ENCODE data around the gene CLDND1.

Gene CLDND1

DNA sequence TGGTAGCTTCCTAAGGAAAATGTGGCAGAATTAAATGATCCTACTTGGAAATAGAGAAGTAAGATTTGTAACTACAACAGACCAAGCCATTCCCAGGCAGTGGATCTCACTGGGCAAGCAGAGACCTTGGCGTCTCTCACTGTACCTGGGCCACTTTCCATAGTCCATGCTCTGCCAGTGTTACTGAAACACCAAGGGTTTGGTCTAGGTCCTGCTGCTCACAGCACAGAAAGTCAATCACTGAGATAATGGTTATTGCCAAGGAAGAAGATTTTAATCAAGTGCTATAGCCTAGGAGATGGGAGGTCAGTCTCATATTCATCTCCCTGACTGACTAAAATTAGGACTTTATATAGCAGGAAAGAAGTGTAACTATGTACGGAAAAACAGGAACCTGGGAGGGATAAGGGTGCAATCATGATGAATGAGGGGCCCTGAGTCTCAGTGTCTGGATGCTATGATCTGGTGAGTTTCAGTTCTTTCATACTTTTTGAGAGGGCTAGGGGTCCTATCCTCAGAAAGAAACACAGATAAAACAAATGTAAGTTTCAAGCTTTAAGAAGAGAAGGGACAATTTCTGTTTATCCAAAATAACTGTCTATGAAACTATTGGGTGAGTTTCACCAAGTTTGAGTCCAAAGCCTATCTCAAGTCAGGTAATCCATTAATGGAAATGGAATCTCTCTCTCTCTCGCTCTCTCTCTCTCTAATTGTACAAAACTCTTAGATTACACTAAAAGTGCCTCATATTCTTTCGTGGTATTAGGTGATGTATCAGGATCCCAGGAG, 29.7 kb upstream of the CLDND1 start:
- in situ Hi-C loops (cut with MboI; ENCODE audit: low sequenced_read_pairs) = no loop called here

GRCh38 chr3:98551754-98552153, 29.1 kb upstream of the CLDND1 start:
- in situ Hi-C loops (cut with MboI; ENCODE audit: low sequenced_read_pairs) = no loop called here

- in situ Hi-C loops (cut with MboI; ENCODE audit: low sequenced_read_pairs) = no loop called here
Observed at GRCh38 chr3:98551236-98551635, 28.5 kb upstream of the CLDND1 start.

GRCh38 chr3:98550833-98551232, 28.1 kb upstream of the CLDND1 start:
- in situ Hi-C loops (cut with MboI; ENCODE audit: low sequenced_read_pairs) = no loop called here

DNA sequence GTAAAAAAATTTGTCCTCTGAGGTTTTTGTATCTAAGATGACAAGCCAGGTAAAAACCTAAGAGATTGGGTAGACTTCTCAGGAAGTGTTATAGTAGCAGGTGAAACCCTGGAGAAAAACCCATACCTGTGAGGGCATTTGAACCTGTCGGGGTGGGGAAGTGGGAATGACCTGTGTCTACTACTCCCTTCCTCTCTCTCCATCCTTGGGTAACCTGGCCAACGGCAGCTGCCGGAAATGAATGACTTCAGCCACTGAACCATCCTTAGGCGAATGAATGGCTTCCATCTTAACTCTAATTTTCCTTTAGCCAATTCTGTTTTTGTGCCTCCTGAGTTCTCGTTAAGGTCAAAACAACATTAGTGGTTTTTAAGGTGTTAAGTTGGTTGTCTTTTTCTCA, 25.8 kb upstream of the CLDND1 start:
- in situ Hi-C loops (cut with MboI; ENCODE audit: low sequenced_read_pairs) = no loop called here

DNA sequence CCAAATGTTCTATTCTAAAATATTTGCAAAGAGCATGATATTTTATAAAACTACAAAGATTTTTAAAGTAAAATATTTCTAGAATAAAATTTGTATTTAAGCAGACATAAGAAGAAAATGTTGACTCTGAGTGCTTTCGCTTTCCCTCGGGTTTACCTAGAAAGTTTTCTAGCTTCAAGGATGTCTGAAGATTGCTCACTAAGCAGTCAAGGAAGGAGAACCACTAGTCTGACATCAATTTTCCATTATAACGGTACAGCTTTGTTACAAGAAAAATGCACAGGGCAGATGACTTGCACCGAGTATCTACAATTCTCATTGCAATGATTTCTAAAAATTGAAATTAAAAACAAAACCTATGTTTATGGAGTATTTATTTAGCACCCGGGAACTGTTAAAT, 23.2 kb upstream of the CLDND1 start:
- in situ Hi-C loops (cut with MboI; ENCODE audit: low sequenced_read_pairs) = no loop called here

GRCh38 chr3:98542623-98543022, 19.9 kb upstream of the CLDND1 start:
- in situ Hi-C loops (cut with MboI; ENCODE audit: low sequenced_read_pairs) = no loop called here

GRCh38 chr3:98541695-98542094, 19.0 kb upstream of the CLDND1 start:
- in situ Hi-C loops (cut with MboI; ENCODE audit: low sequenced_read_pairs) = no loop called here

GRCh38 chr3:98540346-98540745, 17.6 kb upstream of the CLDND1 start:
- in situ Hi-C loops (cut with MboI; ENCODE audit: low sequenced_read_pairs) = no loop called here

GRCh38 chr3:98536456-98537017, 13.8 kb upstream of the CLDND1 start:
- in situ Hi-C loops (cut with MboI; ENCODE audit: low sequenced_read_pairs) = no loop called here

- in situ Hi-C loops (cut with MboI; ENCODE audit: low sequenced_read_pairs) = no loop called here
Observed at GRCh38 chr3:98534734-98535133, 12.0 kb upstream of the CLDND1 start.

GRCh38 chr3:98534168-98534567, 11.5 kb upstream of the CLDND1 start:
- in situ Hi-C loops (cut with MboI; ENCODE audit: low sequenced_read_pairs) = no loop called here

DNA sequence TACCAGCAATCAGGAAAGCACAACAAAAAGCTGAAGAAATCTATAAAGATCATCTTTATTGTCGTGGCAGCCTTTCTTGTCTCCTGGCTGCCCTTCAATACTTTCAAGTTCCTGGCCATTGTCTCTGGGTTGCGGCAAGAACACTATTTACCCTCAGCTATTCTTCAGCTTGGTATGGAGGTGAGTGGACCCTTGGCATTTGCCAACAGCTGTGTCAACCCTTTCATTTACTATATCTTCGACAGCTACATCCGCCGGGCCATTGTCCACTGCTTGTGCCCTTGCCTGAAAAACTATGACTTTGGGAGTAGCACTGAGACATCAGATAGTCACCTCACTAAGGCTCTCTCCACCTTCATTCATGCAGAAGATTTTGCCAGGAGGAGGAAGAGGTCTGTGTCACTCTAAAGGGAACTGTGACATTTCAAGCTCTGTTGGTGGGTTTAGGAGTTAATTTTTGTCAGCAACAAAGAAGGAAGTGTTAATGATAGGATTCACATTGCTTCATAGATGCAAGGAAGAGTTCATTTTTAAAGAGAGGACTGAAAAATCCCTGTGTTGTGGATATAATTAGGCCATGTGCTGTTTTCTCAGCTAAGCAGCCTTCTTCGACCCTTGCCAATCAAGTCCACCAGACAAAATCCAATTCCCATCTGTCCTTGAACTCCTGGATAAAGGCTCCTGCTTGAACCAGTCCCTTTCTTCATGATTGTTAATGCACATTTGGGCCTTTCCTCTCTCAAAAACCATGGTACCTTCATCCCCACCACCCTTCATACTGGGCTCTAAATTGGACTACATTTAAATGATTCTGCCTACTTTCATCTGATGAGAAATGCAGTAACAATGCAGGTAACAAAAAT, 10.2 kb upstream of the CLDND1 start:
- in situ Hi-C loops (cut with MboI; ENCODE audit: low sequenced_read_pairs) = no loop called here

- in situ Hi-C loops (cut with MboI; ENCODE audit: low sequenced_read_pairs) = no loop called here
Observed at GRCh38 chr3:98532275-98532637, 9.6 kb upstream of the CLDND1 start.

GRCh38 chr3:98531622-98532274, 9.0 kb upstream of the CLDND1 start, which contains the start of gene GPR15:
Gene GPR15, plus strand, starts transcription at chr3:98531978. Its CDS starts 56 bp downstream, at chr3:98532034.
- in situ Hi-C loops (cut with MboI; ENCODE audit: low sequenced_read_pairs) = no loop called here

GRCh38 chr3:98530676-98531075, 8.0 kb upstream of the CLDND1 start:
- in situ Hi-C loops (cut with MboI; ENCODE audit: low sequenced_read_pairs) = no loop called here

DNA sequence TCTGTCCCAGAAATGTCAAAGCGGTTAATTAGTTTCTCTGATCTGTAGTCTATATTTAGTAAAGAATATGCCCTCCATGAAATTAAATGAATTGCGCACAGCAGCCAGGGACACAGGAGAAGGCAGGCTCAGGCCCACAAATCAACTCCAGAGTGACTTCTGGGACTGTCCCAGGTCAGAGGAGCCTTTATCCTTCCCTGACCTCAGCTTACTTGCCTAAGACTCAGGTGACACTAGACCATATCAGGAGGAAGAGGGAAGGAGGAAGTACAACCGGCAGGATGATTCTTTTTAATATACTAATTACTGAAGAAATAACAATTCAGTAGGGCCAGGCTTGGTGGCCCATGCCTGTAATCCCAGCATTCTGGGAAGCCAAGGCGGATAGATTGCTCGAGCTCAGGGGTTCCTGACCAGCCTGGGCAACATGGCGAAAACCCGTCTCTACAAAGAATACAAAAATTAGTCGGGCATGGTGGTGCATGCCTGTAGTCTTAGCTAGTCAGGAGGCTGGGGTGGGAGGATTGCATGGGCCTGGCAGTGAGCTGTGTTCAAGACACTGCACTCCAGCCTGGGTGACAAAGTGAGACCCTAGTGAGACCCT, 7.3 kb upstream of the CLDND1 start:
- in situ Hi-C loops (cut with MboI; ENCODE audit: low sequenced_read_pairs) = no loop called here

GRCh38 chr3:98528474-98529346, 6.0 kb upstream of the CLDND1 start:
- in situ Hi-C loops (cut with MboI; ENCODE audit: low sequenced_read_pairs) = no loop called here

- in situ Hi-C loops (cut with MboI; ENCODE audit: low sequenced_read_pairs) = no loop called here
Observed at GRCh38 chr3:98525494-98525893, 2.8 kb upstream of the CLDND1 start.

Measured in HL-60/S4 treated with phorbol 12-myristate 13-acetate at 8.2 ng/mL for 4 days and 3 days (cell line).